Lung microvascular endothelial cell (primary cell): ENCODE results near the gene MRPL10. TPM values are rescaled to one million over a fixed set of nuclear protein-coding genes. Genes with fewer than 3 reads are reported as not detected.
"Not testable (repeated sequence)": the region's sequence is repeated elsewhere in the genome, so short reads cannot be mapped to it uniquely, and the experiment has no call there.

ENCODE experiments used
- DNase-seq, 2 donors: peaks; one replicate each; pipeline versions ENCODE4 v3.0.0 to v3.0.0-alpha.2; 2010; ENCODE audit warnings: low read depth in 2 of 2
- total RNA-seq: library from RNA; depleted of rRNA; stranded (reverse); fragments of >200 nt; gene quantifications from 2 replicates; pipeline ENCODE4 v1.2.1, GENCODE V29; 2014

Gene MRPL10
- total RNA-seq, 1 donor from 2014 or later, result 16.3 TPM

DNA sequence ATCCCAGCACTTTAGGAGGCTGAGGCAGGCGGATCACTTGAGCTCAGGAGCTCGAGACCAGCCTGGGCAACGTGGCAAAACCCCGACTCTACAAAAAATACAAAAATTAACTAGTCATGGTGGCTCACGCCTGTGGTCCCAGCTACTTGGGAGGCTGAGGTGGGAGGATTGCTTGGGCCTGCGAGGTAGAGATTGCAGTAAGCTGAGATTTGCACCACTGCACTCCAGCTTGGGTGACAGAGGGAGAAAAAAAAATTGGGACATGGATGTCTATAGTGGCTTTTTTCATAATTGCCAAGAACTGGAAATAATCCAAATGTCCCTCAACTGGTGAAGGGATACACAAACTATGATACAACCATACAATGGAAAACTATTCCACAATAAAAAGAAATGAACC lies 38.4 kb downstream of the MRPL10 start:
- no peak for DNase-seq

DNA sequence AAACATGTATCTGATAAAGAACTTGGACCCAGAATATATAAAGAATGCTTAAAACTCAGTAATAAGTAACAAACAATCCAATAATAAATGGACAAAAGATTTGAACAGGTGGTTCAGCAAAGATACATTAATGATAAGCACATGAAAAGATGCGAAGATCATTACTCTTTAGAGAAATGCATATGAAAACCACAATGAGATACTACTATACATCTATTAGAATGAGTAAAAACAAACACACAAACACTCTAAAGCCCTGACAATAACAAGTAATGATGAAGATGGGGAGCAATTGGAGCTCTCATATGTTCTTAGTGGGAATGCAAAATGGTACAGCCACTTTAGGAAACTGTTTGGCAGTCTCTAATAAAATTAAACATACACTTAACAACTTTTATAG lies 38.9 kb downstream of the MRPL10 start:
- no peak for DNase-seq

DNA sequence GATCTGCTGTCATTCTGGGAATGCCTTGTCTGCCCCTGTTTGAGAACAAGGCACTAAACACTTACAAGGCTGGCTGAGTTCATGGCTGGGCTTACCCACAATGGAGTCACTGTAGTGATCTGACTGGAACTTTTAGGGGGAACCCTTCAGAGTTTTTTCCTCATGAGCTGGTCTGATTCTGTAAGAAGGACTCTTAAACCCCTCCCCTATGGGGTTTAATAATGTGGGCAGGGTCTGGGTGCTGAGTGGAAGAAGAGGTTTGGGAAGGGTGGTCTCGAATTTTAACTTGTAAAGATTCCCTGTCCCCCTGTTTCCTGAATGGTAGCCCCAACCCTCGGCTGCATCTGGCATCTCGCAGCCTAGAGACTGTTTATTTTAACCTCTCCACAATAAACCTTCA lies 40.3 kb downstream of the MRPL10 start:
- no peak for DNase-seq

DNA sequence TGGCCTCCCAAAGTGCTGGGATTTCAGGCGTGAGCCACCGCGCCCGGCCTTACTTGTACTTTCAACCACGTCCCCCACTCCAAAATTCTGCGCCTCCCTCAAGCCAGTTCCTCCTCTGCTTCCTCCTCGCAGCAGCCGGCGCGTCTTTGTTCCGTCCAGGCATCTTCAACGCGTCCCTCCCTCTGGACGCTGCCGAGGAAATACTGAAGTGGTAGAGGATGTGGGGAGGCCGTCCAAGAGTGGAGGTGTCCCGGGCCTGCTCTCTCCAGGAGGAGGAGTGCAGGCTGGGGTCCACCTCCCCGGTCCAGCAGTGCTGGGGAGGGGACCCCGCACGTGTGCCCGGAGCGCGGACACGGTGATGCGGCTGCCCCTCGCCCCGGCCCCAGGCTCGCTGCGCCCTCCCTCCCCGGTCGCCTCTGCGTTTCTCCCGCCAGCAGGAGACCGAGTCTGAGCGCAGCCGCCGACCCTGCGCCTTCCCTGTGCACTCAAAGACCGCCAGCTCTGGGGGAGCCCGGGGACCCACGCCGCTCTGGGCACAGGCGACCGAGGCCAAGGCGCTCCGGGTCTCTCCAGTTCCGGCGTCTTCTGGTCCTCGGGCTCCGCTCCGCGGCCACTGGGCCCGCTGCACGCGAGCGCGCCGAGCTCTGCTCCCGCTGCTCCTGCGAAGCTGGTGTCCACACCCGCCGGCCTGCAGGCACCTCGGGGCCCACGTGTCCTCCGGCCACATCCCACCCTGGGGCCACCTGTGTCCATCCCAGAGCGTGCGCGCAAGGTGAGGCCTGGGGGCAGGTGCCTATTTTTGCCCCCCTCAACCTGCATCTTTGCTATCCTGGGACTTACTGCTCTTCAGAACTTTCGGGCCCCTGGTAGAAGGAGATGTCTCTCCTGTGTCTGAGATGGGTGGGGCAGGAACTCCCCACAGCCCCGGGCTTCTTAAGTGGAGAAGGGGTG lies 41.5 kb downstream of the MRPL10 start:
- DNase-seq, result peak; percentile 41 to 61

DNA sequence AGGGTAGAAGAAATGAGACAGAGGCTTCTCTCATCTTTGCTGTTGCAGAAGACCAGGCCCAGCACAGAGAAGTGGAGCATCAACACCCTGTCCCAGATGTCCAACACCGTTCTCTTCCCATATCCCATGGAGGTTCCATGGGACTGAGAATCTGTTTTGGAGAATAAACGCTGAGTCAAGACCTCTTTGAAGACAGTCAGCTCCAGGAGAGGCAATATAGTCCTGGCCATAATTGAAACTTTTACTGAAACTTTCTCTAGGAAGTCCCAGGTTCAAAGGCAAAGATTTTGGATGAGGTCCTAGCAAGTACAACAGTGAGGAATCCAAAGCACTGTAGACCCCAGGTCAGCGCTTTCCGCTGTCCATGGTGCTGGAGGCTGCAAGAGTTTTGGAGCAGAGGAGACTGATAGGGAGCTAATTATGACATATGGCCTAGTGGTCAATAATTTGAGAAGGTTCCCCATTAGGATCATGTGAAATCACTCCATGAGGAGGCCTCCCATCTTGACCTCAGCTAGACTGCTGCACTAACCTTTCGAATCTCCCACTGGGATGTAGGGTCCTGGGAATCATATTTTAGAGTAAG lies 45.7 kb downstream of the MRPL10 start:
- peak; percentile 31 to 48 for DNase-seq

DNA sequence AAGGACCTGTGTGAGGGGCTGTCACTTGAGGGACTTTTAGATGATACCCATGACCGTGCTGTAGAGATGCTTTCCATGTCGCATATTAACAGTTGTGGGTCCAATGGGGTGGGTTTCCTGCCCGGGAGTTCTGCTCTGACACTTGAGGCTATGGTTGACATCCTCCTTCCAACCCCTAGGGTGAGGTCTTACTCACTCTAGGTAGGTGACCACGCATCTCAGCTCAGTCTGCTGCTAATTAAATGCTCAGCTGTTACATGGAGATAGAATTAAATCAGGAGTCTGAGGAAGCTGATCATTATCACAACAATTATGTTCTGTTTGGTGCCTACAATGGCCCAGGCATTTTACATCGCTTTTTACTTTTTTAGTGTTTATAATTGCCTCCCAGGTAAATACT lies 49.9 kb downstream of the MRPL10 start:
- DNase-seq, result no peak

DNA sequence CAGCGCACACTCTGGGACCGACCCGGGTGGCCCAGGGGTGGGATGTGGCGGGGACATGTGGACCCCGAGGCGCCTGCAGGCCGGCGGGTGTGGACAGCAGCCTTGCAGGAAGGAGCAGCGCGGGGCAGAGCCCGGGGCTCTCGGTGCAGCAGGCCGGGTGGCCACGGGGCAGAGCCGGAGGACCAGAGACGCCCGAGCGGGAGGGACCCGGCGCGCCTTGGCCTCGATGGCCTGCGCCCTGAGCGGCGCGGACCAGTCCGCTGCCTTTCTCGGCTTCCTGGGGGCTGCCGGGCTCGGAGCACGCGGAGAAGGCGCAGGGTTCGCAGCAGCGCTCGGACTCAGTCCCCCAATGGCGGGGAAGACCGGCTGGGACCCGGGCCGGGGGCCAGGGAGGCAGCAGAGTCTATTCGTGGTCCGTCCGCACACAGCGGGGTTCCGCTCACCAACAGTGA lies 53.1 kb downstream of the MRPL10 start:
- DNase-seq, result no peak

DNA sequence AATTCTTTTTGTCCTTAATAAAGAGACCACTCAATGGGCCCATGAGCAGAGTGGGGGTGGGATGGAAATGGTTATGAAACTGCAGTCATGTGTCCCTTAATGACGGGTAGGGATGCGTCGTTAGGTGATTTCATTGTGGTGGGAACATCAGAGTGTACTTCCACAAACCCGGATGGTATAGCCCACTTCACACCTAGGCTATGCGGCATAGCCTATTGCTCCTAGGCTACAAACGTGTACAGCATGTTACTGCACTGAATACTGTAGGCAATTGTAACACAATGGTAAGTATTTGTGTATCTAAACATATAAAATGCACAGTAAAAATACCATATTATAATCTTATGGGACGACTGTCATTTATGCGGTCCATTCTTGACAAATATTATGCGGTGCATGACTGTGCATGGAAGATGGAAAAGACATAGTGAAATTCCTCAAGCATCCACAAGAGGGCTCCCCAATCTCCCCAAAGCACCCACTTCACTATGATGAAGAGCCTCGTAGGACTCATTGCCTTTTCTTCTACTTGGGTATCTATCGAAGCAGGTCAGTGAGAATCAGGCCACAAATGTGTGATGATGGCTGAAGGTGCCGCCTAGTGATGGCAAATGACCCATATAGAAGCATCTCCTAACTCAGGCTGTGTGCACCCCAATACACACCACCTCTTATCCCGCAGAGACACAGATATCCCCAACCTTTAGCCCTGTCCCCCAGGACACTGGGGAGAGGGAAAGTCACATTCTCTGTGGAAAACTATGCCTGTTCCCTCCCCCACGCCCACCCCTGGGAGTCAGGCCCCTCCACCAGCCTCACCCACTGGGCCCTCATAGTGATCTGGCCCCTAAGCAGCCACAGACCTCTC lies 54.8 kb downstream of the MRPL10 start:
- peak; percentile 60 to 61 for DNase-seq

DNA sequence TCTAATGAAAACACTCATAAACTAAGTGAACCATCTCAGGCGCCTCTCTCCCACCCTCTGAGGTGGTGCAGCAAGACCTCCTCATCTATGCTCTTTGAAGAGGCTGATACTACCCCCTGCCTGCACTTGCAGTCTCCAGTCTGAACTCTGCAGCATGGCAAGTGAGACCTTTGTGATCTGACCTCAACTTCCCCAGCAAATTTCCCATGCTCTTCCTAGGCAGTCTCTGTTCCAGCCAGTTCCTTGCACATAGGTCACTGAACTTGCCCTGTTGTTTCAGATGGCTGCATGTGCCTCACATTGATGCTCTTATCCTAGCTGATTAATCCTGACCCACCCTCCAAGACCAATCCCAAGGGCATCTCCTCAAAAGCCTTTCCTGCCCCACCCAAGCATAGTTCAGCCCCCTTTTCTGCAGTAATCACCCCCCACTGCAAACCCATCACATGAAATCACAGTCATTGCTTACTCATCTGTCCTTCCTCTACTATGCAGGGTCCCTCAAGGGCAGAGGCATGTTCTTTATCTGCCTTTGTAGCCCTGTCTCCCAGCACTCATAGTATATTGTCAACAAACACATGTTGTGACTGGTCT lies 56.3 kb downstream of the MRPL10 start:
- DNase-seq, result no peak

DNA sequence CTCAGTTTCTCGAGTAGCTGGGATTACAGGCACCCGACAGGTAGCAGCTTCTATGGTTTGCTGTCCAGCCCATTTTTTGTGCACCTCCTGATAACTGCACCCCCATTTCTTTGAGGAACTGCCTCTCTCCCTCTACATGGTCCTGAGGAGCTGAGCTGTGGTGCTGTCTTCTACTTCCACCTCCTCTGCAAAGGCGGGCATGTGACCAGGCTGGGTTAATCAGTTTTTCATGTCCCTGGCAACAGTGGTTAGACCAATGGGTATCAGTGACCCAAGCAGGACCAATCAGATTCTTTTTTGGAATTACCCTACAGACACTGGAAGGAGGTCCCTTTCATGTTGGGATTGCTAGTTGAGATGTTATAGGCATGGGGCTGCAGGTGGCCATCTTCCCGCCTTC lies 57.0 kb downstream of the MRPL10 start:
- no peak for DNase-seq

DNA sequence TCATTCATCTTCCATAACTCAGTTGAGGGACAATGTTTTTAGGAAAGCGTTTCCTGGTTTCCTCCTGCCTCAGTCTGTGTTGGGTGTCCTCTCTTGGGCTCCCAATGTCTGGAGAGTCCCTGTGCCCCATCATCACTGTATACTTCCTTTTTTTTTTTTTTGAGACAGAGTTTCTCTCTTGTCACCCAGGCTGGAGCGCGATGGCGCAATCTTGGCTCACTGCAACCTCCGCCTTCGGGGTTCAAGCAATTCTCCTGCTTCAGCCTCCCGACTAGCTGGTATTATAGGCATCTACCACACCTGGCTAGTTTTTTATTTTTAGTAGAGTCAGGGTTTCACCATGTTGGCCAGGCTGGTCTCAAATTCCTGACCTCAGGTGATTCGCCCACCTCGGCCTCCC lies 57.7 kb downstream of the MRPL10 start:
- not testable (repeated sequence) for DNase-seq

Other genes with a start within 250 kb of the MRPL10 start
- 167 and 179 TPM in 2 replicates for gene KPNB1, start 181.6 kb downstream of the MRPL10 start, total RNA-seq
- gene TBKBP1, start 137.4 kb downstream of the MRPL10 start, total RNA-seq, result 5.6 and 5.7 TPM in 2 replicates
- not detected in 2 replicates for gene TBX21, start 98.3 kb downstream of the MRPL10 start, total RNA-seq
- 4.8 and 7.5 TPM in 2 replicates for gene OSBPL7, start 9.7 kb downstream of the MRPL10 start, total RNA-seq
- gene LRRC46, start 129 bp upstream of the MRPL10 start, total RNA-seq, result not detected in 2 replicates
- gene SCRN2, start 9.7 kb upstream of the MRPL10 start, total RNA-seq, result 23.2 and 27.7 TPM in 2 replicates
- gene SP6, start 19.6 kb upstream of the MRPL10 start, total RNA-seq, result 0.65 and 3.0 TPM in 2 replicates
- gene SP2, start 64.7 kb upstream of the MRPL10 start, total RNA-seq, result 0.87 and 1.8 TPM in 2 replicates
- gene PNPO, start 110.0 kb upstream of the MRPL10 start, total RNA-seq, result 15.7 and 24.4 TPM in 2 replicates
- not detected in 2 replicates for gene PRR15L, start 126.3 kb upstream of the MRPL10 start, total RNA-seq
- gene CDK5RAP3, start 139.6 kb upstream of the MRPL10 start, total RNA-seq, result 50.3 and 51.8 TPM in 2 replicates
- gene COPZ2, start 206.3 kb upstream of the MRPL10 start, total RNA-seq, result 4.6 and 7.0 TPM in 2 replicates
- 72.6 and 93.5 TPM in 2 replicates for gene NFE2L1, start 216.8 kb upstream of the MRPL10 start, total RNA-seq